ENCODE results near the gene C21orf58.

C21orf58 gene

DNA sequence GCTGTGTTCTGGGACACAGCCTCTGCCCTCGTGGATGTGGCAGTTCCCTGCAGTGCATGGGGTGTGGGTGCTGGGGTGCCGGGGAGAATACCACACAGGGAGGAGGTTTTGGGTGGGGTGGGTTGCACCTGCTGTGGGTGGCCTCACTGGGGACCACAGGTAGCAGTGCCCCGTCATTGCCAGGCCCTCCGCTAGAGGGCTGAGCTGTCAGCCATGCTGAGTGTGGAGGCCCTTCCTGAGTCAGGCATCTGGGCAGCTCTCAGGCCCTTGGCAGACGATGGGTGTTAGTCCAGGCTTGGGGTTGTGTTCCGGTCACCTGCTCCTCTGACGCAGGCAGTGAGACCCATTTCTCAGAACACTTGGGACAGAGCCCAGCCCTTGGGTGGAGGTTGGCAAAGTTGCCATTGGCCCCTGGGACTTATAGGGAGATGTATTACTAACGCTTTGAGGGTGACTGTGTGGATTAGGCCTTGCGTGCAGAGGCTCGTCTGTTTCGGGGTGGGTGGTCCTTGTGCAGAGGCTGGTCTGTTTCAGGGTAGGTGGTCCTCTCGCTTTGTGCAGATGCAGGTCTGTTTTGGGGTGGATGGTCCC, 24.2 kb upstream of the C21orf58 start:
- H3K27ac Mint-ChIP-seq, result no peak overlapping the region
- H3K27me3 Mint-ChIP-seq (ENCODE audit: low read depth), result no peaks in the 10 kb centered on the region
- H3K4me1 Mint-ChIP-seq (ENCODE audit: low read depth), result peaks cover 6% of the 10 kb centered on the region
- DNase-seq (ENCODE audit: low spot score), result no peak
- H3K9me3 Mint-ChIP-seq, result no peaks in the 10 kb centered on the region
- no peak overlapping the region for H3K4me3 Mint-ChIP-seq
- peaks cover 45% of the 10 kb centered on the region for H3K36me3 Mint-ChIP-seq (ENCODE audit: low read depth)

DNA sequence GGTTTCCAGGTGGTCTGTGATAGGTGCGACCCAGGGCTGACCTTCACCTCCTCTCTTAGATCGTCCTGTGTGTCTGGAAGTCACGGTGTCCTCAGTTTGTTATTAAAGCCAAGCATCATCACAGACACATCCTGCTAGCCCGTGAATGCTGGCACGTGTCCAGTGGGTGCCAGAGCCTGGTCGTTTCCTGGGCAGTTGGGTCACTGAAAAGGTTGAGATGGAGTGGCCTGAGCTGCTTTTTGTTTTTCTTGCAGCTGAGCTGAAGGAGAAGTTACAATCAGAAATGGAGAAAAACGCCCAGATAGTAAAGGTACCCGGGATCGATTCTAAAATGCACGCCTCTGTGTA, 23.5 kb upstream of the C21orf58 start:
- no peak for DNase-seq (ENCODE audit: low spot score)
- Mint-ChIP-seq H3K27ac (no peak overlapping the region), H3K4me1 (ENCODE audit: low read depth) (peaks cover 8% of the 10 kb centered on the region), H3K9me3 (no peaks in the 10 kb centered on the region), H3K27me3 (ENCODE audit: low read depth) (no peaks in the 10 kb centered on the region), H3K36me3 (ENCODE audit: low read depth) (peaks cover 47% of the 10 kb centered on the region), H3K4me3 (no peak overlapping the region)

- H3K9me3 Mint-ChIP-seq, result no peaks in the 10 kb centered on the region
- H3K4me1 Mint-ChIP-seq (ENCODE audit: low read depth), result peaks cover 8% of the 10 kb centered on the region
- H3K36me3 Mint-ChIP-seq (ENCODE audit: low read depth), result peaks cover 47% of the 10 kb centered on the region
- H3K27ac Mint-ChIP-seq, result no peak overlapping the region
- H3K27me3 Mint-ChIP-seq (ENCODE audit: low read depth), result no peaks in the 10 kb centered on the region
- no peak overlapping the region for H3K4me3 Mint-ChIP-seq
- no peak for DNase-seq (ENCODE audit: low spot score)
Measured at GRCh38 chr21:46346296-46347202, 22.9 kb upstream of the C21orf58 start.

DNA sequence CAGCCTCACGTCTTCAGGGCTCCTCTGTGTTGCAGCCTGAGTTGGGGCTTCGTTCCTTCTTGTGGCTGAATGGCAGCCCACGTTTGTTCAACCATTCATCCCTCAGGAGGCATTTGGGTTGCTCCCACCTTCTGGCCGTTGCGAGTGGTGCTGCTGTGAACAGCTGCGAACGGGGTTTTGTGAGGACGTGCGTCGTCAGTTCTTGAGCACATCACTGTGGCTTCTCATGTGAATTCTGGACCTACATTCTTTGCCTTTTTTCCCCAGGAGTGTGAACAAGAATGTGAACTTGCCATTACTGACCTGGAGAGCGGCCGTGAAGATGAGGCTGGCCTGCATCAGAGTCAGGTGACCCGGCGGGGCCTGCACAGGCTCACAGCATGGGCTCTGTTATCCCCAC, 22.2 kb upstream of the C21orf58 start:
- Mint-ChIP-seq H3K27me3 (ENCODE audit: low read depth) (no peaks in the 10 kb centered on the region), H3K4me3 (no peak overlapping the region), H3K27ac (no peak overlapping the region), H3K36me3 (ENCODE audit: low read depth) (peaks cover 46% of the 10 kb centered on the region), H3K9me3 (no peaks in the 10 kb centered on the region), H3K4me1 (ENCODE audit: low read depth) (peaks cover 8% of the 10 kb centered on the region)
- DNase-seq (ENCODE audit: low spot score), result no peak

DNA sequence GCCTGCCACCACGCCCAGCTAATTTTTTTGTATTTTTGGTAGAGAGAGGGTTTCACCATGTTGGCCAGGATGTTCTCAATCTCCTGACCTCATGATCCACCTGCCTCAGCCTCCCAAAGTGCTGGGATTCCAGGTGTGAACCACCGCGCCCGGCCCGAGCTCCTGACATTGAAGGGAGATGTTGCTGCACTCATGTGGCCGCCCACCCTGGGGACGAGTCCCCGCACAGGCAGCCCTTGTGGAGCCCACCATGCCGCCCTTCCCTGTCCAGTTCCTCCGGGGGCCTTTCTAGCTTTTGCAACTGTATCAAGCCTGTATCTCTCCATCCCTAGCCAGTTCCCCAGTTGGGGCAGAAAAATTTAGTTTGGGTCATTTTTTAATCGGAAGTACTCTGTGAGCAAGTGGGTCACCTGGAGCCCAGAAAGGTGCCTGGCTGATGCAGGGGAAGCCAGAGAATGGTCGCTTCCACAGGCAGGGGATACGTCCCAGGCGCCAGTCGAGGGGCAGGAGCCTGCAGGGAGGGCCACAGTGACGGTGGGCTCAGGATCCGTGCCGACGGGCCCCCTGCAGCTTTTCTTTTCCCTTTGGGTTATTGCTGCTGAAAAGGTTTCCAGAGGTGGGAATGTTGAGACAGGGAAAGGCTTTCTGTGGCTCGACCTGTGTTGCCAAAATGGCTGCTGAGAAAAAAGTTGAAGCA, 20.7 kb upstream of the C21orf58 start:
- peaks cover 10% of the 10 kb centered on the region for H3K4me1 Mint-ChIP-seq (ENCODE audit: low read depth)
- no peaks in the 10 kb centered on the region for H3K9me3 Mint-ChIP-seq
- no peak overlapping the region for H3K27ac Mint-ChIP-seq
- no peak overlapping the region for H3K4me3 Mint-ChIP-seq
- H3K36me3 Mint-ChIP-seq (ENCODE audit: low read depth), result peaks cover 52% of the 10 kb centered on the region
- no peaks in the 10 kb centered on the region for H3K27me3 Mint-ChIP-seq (ENCODE audit: low read depth)
- DNase-seq (ENCODE audit: low spot score), result no peak

- Mint-ChIP-seq H3K4me3 (no peak overlapping the region), H3K36me3 (ENCODE audit: low read depth) (peaks cover 54% of the 10 kb centered on the region), H3K4me1 (ENCODE audit: low read depth) (peaks cover 10% of the 10 kb centered on the region), H3K9me3 (no peaks in the 10 kb centered on the region), H3K27ac (no peak overlapping the region), H3K27me3 (ENCODE audit: low read depth) (no peaks in the 10 kb centered on the region)
- no peak for DNase-seq (ENCODE audit: low spot score)
Measured at GRCh38 chr21:46340998-46341397, 17.3 kb upstream of the C21orf58 start.

DNA sequence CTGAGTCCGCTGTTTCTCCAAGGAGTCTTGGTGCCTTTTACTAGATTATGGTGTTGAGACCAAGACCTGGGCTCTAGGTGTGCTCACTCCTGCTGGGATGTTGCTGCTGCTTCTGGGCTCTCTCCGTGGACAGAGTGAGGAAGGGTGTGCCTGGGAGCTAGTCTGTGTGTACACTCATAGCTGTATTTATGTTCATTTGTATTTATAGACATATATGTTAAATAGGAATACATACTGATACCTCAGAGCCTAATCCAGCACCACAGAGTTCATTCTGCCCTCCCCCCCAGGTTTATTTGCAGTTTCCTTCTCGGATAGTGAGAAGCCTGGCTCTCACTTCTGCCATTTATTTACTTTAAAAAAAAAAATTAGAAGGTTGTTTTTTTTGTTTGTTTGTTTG, 12.9 kb upstream of the C21orf58 start:
- no peak for DNase-seq (ENCODE audit: low spot score)
- H3K27me3 Mint-ChIP-seq (ENCODE audit: low read depth), result no peaks in the 10 kb centered on the region
- no peak overlapping the region for H3K27ac Mint-ChIP-seq
- peaks cover 47% of the 10 kb centered on the region for H3K36me3 Mint-ChIP-seq (ENCODE audit: low read depth)
- H3K9me3 Mint-ChIP-seq, result no peaks in the 10 kb centered on the region
- H3K4me1 Mint-ChIP-seq (ENCODE audit: low read depth), result peaks cover 2% of the 10 kb centered on the region
- no peak overlapping the region for H3K4me3 Mint-ChIP-seq

DNA sequence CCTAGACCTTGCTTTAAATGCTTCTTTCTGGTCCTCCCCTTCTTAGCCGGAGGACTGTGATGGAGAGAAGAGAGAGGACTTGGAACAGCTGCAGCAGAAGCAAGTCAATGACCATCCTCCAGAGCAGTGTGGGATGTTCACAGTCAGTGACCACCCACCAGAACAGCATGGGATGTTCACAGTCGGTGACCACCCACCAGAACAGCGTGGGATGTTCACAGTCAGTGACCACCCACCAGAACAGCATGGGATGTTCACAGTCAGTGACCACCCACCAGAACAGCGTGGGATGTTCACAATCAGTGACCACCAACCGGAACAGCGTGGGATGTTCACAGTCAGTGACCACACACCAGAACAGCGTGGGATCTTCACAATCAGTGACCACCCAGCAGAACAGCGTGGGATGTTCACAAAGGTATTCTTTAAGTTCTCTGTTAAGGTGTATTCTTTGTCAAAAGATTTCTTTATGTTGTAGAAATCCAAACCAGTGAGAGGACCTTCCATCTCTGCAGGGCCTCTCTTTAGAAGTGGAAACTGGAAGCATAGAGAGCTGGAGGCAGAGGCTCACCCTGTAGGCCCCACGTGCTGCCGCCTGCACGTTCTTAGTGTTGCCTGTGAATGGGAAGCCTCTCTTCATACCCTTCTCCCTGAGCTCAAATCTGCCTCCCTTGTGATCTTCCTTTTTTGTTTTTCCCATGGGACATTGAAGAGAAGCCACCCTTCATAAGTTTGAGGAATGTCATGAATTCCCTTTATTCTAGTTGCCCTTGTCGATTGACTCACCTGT, 10.9 kb upstream of the C21orf58 start:
- H3K9me3 Mint-ChIP-seq, result no peaks in the 10 kb centered on the region
- H3K27me3 Mint-ChIP-seq (ENCODE audit: low read depth), result no peaks in the 10 kb centered on the region
- H3K4me1 Mint-ChIP-seq (ENCODE audit: low read depth), result no peaks in the 10 kb centered on the region
- no peak for DNase-seq (ENCODE audit: low spot score)
- no peak overlapping the region for H3K4me3 Mint-ChIP-seq
- no peak overlapping the region for H3K27ac Mint-ChIP-seq
- peaks cover 39% of the 10 kb centered on the region for H3K36me3 Mint-ChIP-seq (ENCODE audit: low read depth)

DNA sequence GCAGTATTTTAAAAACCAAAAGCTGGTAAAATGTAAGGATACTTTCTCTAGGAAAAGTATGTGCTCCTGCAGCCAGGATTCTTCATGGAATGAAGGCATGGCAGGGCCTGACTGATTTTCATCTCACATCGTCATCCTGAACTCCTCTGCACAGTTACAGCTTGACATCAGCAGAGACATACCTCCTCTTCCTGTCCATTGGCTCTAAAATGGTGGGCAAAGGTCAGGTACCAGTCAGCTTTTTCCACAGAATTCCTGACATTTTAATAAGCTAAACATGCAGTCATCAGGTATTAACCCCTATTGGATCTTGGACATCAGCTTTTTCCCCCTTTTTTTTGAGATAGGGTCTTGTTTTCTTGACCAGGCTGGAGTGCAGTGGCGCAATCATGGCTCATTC, 6.1 kb upstream of the C21orf58 start:
- DNase-seq (ENCODE audit: low spot score), result no peak
- no peaks in the 10 kb centered on the region for H3K27me3 Mint-ChIP-seq (ENCODE audit: low read depth)
- peaks cover 14% of the 10 kb centered on the region for H3K4me1 Mint-ChIP-seq (ENCODE audit: low read depth)
- peaks cover 34% of the 10 kb centered on the region for H3K36me3 Mint-ChIP-seq (ENCODE audit: low read depth)
- no peak overlapping the region for H3K4me3 Mint-ChIP-seq
- no peak overlapping the region for H3K27ac Mint-ChIP-seq
- H3K9me3 Mint-ChIP-seq, result no peaks in the 10 kb centered on the region

- Mint-ChIP-seq H3K4me1 (ENCODE audit: low read depth) (peaks cover 14% of the 10 kb centered on the region), H3K9me3 (no peaks in the 10 kb centered on the region), H3K36me3 (ENCODE audit: low read depth) (peaks cover 34% of the 10 kb centered on the region), H3K4me3 (no peak overlapping the region), H3K27ac (no peak overlapping the region), H3K27me3 (ENCODE audit: low read depth) (no peaks in the 10 kb centered on the region)
- DNase-seq (ENCODE audit: low spot score), result no peak
Measured at GRCh38 chr21:46328151-46328550, 4.5 kb upstream of the C21orf58 start.

DNA sequence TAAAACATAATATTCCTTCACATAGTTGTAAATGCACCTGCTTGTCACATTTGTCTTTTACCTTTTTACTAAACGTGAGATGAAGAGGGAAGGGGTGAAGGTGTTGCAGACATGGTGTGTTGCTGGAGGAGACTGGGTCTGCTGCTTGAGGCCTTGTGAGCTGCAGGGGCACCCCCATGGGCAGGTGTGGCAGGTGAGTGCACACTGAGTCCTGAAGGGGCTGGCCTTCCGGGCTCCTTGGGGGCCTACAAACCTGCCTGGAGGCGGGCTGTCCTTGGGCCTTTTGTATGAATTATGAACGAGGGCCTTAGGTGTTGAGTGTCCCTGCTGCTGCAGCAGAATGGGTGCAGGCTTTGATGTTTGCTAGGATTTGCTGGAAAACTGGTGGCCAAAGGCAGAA, 4.0 kb upstream of the C21orf58 start:
- Mint-ChIP-seq H3K27ac (no peak overlapping the region), H3K36me3 (ENCODE audit: low read depth) (peaks cover 37% of the 10 kb centered on the region), H3K27me3 (ENCODE audit: low read depth) (no peaks in the 10 kb centered on the region), H3K4me3 (no peak overlapping the region), H3K9me3 (no peaks in the 10 kb centered on the region), H3K4me1 (ENCODE audit: low read depth) (peaks cover 14% of the 10 kb centered on the region)
- no peak for DNase-seq (ENCODE audit: low spot score)

DNA sequence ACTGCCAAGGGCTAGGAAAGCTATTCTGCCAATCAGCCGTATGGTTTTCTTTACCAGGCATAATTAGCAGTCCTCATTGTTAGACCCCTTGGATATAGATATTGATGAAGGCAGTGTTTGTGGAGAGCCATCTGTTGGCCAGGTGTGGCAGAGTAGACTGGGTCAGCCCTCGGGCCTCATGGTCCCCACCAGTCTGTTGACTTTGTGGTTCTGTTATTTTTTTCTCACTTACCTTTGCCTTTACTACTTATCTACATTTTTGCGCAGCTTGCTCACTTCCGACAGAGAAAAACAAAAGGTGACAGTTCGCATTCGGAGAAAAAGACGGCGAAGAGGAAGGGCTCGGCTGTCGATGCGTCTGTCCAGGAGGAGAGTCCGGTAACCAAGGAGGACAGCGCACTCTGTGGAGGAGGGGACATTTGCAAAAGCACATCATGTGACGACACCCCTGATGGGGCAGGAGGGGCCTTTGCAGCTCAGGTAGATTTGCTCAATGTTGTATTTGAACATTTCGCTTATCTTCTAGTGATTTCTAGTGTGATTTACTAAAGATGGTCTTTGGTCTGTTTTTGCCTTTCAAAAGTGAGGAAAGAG, 2.5 kb upstream of the C21orf58 start:
- Mint-ChIP-seq H3K36me3 (ENCODE audit: low read depth) (peaks cover 49% of the 10 kb centered on the region), H3K4me3 (peak overlapping the region; percentile 61), H3K4me1 (ENCODE audit: low read depth) (peaks cover 24% of the 10 kb centered on the region)

DNA sequence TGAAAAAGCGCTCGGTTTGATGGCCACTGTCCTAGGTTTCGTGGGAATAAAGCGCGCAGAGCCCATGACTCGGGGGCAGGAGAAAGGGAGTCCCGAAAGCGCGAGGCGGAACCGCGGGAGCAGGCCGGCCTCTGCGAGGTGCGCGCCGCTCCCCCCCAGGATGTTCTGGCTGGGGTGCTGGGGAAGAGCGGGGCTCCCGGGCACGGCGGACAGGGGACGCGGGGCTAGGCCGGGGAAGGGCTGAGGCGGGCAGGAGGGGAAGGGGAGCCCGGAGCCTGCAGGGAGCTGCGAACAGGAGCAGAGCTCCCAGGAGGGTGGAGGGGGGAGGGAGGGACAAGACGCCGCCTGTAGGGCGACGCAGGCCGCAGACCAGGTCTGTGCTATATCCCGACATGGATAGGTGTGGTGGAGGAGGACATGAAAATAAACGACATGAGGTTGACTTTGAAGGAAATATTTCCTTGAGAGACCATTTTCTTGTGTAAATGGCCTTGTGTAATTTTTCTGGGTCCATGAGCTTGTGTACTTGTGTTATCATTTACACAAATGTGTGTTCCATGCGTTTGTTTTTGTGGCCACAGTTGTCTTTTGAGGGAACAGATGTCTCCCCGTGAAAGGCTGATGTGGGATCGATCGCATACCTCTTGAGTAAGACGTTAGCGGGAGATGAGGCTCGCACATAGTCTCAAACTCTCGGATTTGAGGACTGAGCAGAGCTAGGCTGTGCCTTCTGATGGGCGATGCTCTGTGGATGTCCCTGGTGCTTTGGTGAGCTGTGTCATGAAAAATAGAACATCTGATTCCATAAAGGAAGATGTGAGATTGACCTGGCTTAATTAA, 1.6 kb upstream of the C21orf58 start:
- Mint-ChIP-seq H3K27ac (peak overlapping the region; percentile 87), H3K9me3 (no peaks in the 10 kb centered on the region), H3K4me1 (ENCODE audit: low read depth) (peaks cover 32% of the 10 kb centered on the region), H3K27me3 (ENCODE audit: low read depth) (no peaks in the 10 kb centered on the region), H3K36me3 (ENCODE audit: low read depth) (peaks cover 51% of the 10 kb centered on the region), H3K4me3 (peak overlapping the region; percentile 87)
- DNase-seq (ENCODE audit: low spot score), result peak; percentile 35

More for the DNA sequence above, 2.5 kb upstream of the C21orf58 start:
- no peak for DNase-seq (ENCODE audit: low spot score)
- no peaks in the 10 kb centered on the region for H3K9me3 Mint-ChIP-seq
- peak overlapping the region; percentile 31 for H3K27ac Mint-ChIP-seq
- H3K27me3 Mint-ChIP-seq (ENCODE audit: low read depth), result no peaks in the 10 kb centered on the region

Measured in T-helper 2 cell treated with Interferon-gamma antibody and Interleukin-4, amounts not matched to agents 5 μg/mL and 100 μg/mL, for 36 hours (primary cell).